GM21825 (cell line): Measurements from ENCODE around the gene PLTP.
"Not testable (repeated sequence)": the region's sequence is repeated elsewhere in the genome, so short reads cannot be mapped to it uniquely, and the experiment has no call there.

ENCODE experiments used
- ATAC-seq: cut with Tn5 transposase; IDR thresholded peaks from one replicate; pipeline ENCODE4 v1.9.1; 2021; ENCODE audit warnings: mild to moderate bottlenecking, moderate library complexity; ENCODE audit not compliant: unreplicated experiment

Gene PLTP

DNA sequence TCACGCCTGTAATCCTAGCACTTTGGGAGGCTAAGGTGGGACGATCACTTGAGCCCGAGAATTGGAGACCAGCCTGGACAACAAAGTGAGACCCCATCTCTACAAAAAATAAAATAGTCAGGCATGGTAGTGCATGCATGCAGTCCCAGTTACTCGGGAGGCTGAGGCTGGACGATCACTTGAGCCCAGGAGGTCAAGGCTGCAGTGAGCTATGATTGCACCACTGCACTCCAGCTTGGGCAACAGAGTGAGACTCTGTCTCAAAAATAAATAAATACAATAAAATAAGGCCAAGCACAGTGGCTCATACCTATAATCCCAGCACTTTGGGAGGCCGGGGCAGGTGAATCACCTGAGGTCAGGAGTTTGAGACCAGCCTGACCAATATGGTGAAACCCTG, 10.6 kb downstream of the PLTP start:
- ATAC-seq = not testable (repeated sequence)

DNA sequence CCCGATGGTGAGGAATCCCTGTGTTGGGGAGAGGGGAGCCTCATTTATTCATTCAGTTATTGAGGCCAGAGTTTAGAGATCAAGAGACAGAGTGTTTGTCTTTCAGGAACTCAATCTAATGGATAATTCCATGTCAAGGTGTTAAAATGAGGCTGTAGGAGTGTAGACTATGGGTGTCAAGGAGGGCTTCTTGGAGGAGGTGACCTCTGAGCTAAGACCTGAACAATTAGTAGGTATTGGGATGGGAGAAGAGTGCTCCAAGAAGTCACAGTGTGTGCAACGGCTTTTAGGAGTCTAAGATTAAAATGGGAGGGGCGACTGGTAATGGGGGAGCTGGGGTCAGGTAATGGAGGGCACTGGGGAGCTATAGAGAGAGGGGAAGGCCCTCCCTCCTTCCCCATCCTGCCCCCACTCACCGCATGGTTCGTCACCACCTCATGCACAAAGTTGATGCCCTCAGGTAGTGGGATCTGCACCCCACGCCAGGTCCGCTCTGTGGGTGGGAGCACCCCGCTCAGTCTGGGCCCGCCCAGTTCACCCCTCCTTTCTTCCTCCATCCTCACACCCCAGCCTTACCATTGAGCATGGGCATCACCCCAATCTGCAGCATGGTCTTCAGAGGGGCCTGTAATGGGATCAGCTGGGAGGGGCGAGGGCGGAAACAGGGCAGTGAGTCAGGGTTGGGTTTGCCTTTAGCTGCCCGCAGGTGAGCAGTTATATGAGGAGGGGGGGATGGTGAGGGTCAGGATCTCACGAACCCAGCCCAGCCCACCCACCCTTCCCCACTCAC, 12.7 kb downstream of the PLTP start:
- ATAC-seq = no peak

DNA sequence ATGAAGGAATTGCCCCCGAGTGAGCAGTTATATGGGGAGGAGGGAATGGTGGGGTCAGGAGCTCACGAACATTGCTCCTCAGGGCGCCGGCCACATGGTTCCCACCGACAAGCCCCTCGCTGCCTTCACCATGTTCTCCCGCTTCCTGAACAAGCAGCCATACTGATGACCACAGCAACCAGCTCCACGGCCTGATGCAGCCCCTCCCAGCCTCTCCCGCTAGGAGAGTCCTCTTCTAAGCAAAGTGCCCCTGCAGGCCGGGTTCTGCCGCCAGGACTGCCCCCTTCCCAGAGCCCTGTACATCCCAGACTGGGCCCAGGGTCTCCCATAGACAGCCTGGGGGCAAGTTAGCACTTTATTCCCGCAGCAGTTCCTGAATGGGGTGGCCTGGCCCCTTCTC, 13.7 kb downstream of the PLTP start:
- no peak for ATAC-seq

DNA sequence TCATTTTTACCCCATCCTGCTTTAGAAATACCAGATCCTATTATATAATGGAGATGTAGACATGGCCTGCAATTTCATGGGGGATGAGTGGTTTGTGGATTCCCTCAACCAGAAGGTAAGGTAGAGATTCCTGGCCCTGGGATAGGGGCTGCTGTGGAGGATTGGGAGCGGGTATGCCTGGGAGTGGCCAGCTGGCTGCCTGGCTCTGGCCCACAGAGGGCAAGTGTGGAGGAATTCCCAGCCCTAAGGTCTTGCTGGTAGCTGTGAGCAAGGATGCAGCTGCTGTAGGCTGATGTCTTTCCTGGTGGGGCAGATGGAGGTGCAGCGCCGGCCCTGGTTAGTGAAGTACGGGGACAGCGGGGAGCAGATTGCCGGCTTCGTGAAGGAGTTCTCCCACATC, 14.3 kb downstream of the PLTP start:
- ATAC-seq = no peak

DNA sequence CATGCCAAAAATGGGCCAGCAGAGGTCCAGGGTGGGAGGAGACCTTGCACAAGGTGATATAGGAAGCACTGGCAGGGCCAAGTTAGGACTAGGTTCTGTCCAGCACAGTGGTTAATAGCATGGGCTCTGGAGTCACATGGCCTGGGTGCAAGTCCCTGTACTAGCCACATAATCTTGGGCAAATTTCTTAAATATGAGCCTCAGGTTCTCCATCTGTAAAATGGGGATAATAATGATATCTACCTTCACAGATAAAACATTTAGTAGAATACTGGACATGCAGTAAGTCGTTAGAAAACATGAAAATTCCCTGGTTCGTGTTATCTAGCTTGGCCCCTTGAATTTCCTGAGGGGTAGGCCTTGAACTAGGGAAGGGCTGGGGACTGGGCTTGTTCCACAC, 14.7 kb downstream of the PLTP start:
- ATAC-seq = no peak

DNA sequence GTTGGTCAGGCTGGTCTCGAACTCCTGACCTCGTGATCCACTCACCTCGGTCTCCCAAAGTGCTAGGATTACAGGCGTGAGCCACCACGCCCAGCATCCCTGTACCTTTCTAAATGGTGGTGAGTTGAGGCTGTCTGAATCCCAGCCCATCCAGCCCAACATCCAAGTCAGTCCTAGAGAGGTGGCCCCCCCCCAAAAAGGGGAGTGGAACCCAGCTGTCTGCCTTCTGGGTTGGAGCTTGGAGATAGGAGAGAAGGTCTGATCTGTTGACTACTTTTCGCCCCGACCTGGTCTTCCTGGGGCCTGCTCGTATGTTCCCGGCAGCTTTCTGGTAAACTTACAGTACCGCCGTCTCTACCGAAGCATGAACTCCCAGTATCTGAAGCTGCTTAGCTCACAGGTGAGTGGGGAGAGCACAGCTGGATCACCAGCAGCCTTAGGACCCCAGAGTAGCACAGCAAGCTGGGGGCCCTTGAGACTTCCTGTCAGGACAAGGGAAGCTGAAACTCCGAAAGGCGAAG, 15.3 kb downstream of the PLTP start:
- ATAC-seq = no peak

DNA sequence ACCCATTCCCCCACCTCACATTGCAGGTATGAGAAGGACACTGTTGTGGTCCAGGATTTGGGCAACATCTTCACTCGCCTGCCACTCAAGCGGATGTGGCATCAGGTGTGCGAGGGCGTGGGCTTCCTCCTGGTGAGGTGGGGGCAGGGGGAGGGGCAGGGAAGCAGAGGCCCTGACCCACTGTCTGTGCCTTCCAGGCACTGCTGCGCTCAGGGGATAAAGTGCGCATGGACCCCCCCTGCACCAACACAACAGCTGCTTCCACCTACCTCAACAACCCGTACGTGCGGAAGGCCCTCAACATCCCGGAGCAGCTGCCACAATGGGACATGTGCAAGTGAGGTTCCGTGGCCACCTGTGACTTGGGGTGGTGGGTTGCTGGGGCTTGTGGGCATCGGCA, 17.2 kb downstream of the PLTP start:
- no peak for ATAC-seq

DNA sequence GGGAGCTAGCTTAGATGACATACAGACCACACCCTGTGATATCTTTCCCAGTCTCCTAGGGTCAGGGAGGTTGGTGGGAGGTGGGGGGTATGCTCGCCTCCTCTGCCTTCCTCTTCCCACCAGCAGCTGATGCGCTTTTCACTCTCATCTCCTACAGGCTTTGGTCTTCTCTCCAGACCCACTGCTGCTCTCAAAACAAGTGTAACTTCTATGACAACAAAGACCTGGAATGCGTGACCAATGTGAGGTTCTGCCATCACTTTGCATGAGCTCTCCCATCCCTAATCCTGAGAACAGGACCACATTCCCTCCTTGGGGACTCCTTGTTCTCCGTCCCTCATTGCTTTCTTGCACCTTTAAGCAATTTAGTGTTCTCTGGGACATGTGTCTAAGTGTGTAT, 18.1 kb downstream of the PLTP start:
- no peak for ATAC-seq

DNA sequence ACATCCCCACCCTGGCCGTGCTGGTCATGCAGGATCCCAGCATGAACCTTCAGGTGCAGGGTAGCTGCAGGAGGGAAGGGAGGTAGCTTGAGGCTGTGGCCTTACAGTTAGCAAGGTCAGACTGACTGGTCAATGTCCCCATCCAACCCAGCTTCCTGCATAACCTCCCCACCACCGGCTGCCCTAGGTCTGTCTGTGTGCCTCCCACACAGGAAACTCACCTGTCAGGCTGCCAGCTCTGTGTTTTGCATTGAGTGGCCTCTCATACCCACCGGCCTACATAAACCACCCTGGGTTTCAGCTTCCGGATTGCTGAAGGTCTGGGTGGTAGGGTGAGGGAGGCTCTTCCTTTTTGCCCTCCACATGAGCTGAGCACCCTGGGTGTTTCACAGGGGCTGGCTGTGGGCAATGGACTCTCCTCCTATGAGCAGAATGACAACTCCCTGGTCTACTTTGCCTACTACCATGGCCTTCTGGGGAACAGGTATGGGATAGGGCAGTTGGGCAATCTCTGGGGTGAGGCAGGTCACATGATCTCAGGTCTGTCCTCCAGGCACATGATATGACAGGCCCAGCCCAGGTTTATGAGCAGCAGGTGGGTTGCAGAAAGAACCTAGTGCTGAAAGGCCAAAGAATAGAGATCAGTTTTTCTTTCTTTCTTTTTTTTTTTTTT, 19.0 kb downstream of the PLTP start:
- ATAC-seq = no peak

DNA sequence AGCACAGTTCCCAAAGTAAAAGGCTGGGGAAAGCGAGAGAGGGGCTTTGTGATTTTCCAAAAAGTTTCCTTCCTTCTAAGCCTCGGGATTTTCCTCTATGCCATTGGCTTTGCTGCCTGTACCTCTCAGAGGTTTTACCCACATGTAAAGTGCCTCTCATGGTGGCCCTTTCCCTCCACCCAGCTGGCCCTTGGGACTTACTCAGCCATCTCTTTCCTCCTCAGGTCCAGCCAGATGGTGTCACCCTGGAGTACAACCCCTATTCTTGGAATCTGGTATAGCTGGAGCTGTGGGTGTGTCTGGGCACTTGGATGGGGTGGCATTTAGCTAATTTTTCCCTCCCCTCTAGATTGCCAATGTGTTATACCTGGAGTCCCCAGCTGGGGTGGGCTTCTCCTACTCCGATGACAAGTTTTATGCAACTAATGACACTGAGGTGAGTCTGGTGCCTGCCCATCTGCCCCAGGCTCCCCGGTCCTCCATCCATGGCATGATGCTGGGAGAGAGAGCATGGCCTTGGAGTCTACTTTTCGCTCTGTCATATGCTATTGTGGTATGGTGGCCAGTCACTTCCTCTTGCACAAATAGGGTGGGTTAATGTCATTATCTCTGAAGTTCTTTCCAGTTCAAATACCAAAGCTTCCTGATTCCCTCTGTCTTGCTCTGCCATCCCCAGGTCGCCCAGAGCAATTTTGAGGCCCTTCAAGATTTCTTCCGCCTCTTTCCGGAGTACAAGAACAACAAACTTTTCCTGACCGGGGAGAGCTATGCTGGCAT, 19.7 kb downstream of the PLTP start:
- no peak for ATAC-seq

DNA sequence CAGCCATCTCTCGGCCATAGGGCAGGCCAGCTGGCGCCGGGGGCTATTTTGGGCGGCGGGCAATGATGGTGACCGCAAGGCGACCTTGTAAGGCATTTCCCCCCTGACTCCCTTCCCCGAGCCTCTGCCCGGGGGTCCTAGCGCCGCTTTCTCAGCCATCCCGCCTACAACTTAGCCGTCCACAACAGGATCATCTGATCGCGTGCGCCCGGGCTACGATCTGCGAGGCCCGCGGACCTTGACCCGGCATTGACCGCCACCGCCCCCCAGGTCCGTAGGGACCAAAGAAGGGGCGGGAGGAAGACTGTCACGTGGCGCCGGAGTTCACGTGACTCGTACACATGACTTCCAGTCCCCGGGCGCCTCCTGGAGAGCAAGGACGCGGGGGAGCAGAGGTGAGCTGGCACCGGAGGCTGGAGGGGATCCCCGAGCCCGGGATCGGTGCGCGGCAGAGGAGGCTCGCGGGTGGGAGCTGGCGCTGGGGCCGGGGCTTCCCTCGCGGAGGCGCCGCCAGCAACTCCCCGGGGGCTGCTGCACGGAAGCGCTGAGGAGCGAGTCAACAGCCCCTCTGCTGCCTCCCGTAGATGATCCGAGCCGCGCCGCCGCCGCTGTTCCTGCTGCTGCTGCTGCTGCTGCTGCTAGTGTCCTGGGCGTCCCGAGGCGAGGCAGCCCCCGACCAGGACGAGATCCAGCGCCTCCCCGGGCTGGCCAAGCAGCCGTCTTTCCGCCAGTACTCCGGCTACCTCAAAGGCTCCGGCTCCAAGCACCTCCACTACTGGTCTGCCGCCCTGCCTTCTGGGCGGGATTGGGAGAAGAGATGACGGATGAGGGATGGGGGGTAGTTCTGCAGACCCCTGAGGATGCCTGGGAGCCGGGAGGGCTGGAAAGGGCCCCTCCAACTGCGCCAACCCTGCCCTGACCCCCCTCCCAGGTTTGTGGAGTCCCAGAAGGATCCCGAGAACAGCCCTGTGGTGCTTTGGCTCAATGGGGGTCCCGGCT, 20.7 kb downstream of the PLTP start, which contains the start of the genes CTSA and NEURL2:
Gene CTSA, plus strand, starts transcription at position 351 of the 999 bp plus-strand sequence. Its CDS starts 234 bp downstream, at position 585.
Gene NEURL2, minus strand, starts transcription at position 224 of the 999 bp plus-strand sequence. Its CDS starts 217 bp downstream, at position 7.
- ATAC-seq = peak; percentile 59

DNA sequence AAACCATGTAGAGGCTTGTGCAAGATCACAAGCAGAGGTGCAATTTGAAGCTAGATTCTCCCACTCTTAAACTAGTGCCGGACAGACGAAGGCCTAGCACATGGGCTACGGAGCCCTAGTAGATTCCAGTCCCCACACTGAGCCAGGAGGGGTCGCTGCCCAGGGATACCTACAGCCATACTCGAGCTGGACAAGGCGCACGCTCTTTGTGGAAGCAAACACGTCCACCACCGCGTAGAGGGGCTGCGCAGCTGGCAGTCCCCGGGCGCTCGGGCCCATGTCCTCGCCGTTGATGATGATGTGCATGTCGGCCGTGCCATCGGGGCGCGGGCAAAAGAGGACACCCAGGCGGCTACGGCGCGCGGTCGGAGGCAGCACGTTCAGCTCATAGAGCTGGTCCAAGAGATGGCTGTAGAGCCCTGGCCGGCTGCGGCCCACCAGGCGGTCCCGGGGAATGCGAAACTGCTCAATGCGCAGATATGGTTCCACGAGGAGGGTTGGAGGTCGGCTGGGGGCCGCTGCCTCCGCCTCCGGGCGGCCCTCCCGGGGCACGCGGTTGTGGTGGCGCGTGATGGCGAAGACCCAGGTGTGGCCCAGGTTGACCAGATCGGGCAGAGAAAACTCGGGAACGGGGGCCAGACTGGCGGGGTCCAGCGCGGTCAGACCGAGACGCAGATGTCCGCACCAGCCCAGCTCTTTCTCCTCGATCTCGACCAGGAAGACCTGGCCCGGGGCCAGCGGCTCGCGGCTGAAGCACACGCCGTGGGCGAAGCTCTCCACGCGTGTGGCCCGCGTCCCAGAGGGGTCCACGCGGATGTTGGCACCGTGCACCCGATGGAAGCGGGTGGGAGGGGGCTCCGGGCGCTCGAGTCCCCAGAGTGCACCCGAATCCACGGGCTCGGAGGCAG, 21.6 kb downstream of the PLTP start:
- peak; percentile 16 for ATAC-seq

DNA sequence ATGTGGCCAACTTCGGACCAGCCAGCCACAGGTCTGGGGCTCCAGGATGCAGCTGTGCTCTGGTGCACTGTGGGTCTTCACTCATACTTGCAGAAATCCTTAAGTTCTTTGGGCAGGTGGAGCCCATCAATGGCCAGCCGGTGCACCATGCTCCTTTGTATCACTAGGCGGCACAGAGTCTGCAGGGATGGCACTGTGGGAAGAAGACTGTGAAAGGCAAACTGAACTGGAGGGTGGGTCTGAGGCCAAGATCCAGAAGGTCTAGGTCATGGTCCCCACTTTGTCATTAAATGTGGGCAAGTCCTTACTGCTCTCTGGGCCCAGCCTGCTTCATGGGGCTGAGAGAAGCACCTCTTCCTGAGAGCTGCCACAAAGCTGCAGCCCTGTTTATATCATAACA, 23.3 kb downstream of the PLTP start:
- ATAC-seq = no peak

DNA sequence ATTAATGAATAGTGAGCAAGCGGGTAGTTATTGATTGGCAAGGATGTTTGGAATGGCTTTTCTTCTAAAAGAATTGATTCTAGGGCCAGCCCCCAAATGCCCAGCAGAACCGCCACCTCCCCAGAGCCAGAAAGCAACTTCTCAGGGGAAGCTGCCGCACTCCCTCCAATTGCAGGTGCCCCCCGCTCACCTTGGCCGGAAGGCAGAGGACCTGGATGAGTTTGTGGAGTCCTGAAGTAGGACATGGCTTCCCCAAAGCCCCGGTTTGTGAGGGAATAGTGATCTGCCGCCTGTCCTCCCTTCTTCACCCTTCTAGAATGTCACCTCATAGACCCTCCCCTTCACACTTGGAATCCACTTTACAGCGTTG, 24.6 kb downstream of the PLTP start, which contains the start of gene SPATA25:
Gene SPATA25, minus strand, starts transcription at position 277 of the 370 bp plus-strand sequence. Its CDS starts 32 bp downstream, at position 245.
- ATAC-seq = no peak

DNA sequence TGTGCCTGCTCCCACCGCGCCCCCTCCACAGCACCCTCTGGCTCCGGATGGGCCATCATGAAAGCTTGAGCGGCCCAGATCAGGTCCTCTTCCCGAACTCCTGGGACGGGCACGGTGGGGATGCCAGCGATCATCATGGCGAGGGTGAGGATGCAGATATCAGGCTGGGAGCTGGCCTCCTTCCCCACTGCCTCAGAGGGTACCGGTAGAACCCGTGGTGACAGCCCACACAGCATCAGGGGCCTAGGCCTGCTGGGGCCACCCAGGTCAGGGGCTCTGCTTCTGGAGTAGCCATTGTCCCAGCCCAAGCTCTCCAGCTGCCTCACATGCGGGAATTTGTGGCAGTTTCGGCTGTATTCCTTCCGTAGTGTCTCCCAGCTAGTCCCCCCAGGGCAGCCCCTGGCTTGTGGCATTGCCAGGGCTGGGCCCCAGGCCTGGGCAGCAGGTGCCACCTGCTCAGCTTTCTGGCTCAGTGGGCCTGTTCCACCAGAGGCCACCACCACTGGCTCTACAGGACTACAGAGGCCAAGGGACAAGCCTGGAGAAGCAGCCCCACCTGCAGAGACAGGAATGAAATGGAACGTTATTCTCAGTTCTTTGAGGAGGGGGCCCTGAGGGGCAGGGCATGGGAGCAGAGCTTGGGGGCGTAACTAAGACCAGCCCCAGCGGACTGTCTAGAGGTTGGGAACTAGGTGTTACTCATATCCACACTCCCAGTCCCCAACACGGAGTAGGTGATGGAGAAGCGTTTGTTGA, 25.2 kb downstream of the PLTP start:
- no peak for ATAC-seq

DNA sequence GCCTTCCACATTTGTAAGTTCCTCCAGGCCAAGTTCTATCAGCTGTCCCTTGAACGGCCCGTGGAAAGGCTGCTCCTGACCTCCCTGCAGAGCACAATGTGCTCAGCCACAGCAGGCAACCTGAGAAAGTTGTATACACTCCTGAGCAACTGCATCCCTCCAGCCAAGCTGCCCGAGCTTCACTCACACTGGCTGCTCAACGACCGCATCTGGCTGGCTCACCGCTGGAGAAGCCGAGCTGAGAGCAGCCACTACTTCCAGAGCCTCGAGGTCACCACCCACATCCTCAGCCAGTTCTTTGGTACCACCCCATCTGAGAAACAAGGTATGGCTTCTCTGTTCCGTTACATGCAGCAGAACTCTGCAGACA, 28.9 kb downstream of the PLTP start:
- no peak for ATAC-seq

DNA sequence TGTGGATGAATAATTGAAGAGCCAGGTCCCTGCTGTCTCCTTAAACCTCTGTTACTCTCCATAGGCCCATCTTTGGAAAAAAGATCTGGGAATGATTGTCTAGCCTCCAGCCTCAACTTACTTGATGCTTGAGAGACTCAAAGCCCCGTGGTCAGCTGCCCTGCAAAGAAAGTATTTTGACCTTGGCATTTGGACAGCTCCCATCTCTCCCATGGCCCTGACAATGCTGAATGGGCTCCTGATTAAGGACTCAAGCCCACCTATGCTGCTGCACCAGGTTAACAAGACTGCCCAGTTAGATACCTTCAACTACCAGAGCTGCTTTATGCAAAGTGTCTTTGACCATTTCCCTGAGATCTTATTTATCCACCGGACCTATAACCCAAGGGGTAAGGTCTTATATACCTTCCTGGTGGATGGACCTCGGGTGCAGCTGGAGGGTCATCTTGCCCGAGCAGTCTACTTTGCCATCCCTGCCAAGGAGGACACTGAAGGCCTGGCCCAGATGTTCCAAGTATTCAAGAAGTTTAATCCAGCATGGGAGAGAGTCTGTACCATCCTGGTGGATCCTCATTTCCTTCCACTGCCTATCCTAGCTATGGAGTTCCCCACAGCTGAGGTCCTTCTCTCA, 29.4 kb downstream of the PLTP start:
- ATAC-seq = no peak
